SU-DHL-6 (cell line): ENCODE data around the gene CD109.

Experiments used
- CTCF ChIP-seq: fragments of 200-600 bp; sonication (generic); IDR thresholded peaks from one replicate; pipeline ENCODE4 v1.5.1; 2017; ENCODE audit warnings: antibody characterized with exemption, mild to moderate bottlenecking, low read length, moderate library complexity; ENCODE audit not compliant: insufficient read depth, poor library complexity, severe bottlenecking
- EZH2phosphoT487 ChIP-seq: fragments of 200-600 bp; sonication (generic), shearing (Covaris generic); conservative IDR thresholded peaks from 2 replicates; pipeline ENCODE4 v1.6.1; 2018; ENCODE audit warnings: mild to moderate bottlenecking, antibody characterized with exemption, low read length, moderate library complexity, mixed read lengths

- TF ChIP-seq CTCF (no peak), EZH2phosphoT487 (no peak)
These were observed 42.2 kb upstream of the CD109 start, which contains the start of gene SLC17A5 for GRCh38 chr6:73653571-73654424.
